ENCODE results near the gene COMMD7. TPM values are rescaled to one million over a fixed set of nuclear protein-coding genes. Genes with fewer than 3 reads are reported as not detected.

Gene COMMD7
- total RNA-seq, 1 experiment from 2014 or later, result 13.2 TPM

DNA sequence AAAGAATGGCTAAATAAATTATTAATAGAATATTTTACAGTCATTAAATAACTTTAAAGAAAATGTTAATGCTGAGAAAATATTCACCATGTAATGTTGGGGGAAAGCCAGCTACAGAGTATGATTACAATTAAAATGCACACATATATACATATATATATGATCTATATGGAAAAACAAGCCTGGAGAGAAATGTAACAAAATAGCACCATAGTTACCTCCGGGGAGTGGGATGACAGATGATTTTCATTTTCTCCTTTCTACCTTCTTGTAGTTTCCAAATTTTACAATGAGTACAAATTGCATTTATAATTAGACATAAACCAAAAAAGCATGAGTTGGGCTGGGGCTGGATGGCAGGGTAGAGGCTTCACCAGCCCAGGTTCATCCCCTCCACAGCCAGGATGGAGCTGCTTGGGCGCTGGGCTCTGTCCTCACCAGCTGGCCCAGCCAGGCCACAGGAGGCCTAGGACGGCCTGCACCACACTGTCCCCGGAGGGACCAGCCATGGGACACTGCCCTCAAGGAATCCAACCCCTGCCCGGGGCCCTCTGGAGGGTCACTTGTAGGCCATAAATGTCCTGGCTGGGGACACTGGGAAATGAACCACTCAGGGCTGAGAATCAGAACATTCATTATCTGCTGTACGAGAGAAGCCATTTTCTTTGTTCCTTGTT, 79.8 kb downstream of the COMMD7 start:
- Histone ChIP-seq H3K9me3 (ENCODE audit: control insufficient read depth in 1 of 2, insufficient read depth in 1 of 2, low read depth in 1 of 2, low read length in 2 of 2) (peaks cover 0 to 6% of the 10 kb centered on the region in 2 experiments; a peak in 1 of 4 replicates), H3K9ac (ENCODE audit: low read length) (no peak overlapping the region), H4K20me1 (ENCODE audit: insufficient read depth) (no peaks in the 10 kb centered on the region), H3K79me2 (ENCODE audit: insufficient read depth, low read length) (no peaks in the 10 kb centered on the region), H3K27ac (ENCODE audit: low read depth, low read length) (no peak overlapping the region), H3K4me1 (ENCODE audit: control insufficient read depth in 1 of 2, insufficient read depth in 2 of 2, low read length in 2 of 2) (peaks cover 11 to 15% of the 10 kb centered on the region in 2 experiments), H2AFZ (ENCODE audit: low read depth, low read length, poor library complexity, severe bottlenecking) (no peak overlapping the region), H3K36me3 (ENCODE audit: control insufficient read depth in 1 of 2, insufficient read depth in 2 of 2, low read length in 2 of 2) (no peaks in the 10 kb centered on the region), H3K4me3 (replicated peaks in 1 of 2; ENCODE audit: low read depth in 1 of 2, low read length in 2 of 2) (no peak overlapping the region), H3K27me3 (ENCODE audit: insufficient read depth, low read length) (no peaks in the 10 kb centered on the region), H3K9me2 (ENCODE audit: insufficient read depth) (no peaks in the 10 kb centered on the region), H3K4me2 (ENCODE audit: low read length) (no peak overlapping the region)
- RAD21 ChIA-PET (ENCODE audit: low non-redundant PET in 1 of 2, low total read pairs in 2 of 2, uncharacterized antibody in 2 of 2, unreplicated experiment in 2 of 2), result no interaction called here
- intact Hi-C loops (cut with micrococcal nuclease), result no loop called here
- no TSS peak for BruUV-seq (replicated peaks)
- ATAC-seq (no peak), DNase-seq (ENCODE audit: low read depth, low spot score) (no peak)
- TF ChIP-seq SIN3A (IDR thresholded peaks at IDR 0.05; ENCODE audit: low read depth) (no peak), ZNF274 (IDR thresholded peaks at IDR 0.05; ENCODE audit: low read depth, low read length) (no peak), EZH2phosphoT487 (IDR thresholded peaks at IDR 0.05; ENCODE audit: borderline replicate concordance) (no peak), SRF (IDR thresholded peaks at IDR 0.05; ENCODE audit: low read depth) (no peak), EZH2 (IDR thresholded peaks at IDR 0.05) (no peak), POLR2A (IDR thresholded peaks at IDR 0.05; ENCODE audit: borderline replicate concordance, extremely low read depth, insufficient read depth, insufficient read length) (no peak), CEBPB (IDR thresholded peaks at IDR 0.05; ENCODE audit: low read depth) (no peak)
- TF ChIP-seq, protein P1, sequence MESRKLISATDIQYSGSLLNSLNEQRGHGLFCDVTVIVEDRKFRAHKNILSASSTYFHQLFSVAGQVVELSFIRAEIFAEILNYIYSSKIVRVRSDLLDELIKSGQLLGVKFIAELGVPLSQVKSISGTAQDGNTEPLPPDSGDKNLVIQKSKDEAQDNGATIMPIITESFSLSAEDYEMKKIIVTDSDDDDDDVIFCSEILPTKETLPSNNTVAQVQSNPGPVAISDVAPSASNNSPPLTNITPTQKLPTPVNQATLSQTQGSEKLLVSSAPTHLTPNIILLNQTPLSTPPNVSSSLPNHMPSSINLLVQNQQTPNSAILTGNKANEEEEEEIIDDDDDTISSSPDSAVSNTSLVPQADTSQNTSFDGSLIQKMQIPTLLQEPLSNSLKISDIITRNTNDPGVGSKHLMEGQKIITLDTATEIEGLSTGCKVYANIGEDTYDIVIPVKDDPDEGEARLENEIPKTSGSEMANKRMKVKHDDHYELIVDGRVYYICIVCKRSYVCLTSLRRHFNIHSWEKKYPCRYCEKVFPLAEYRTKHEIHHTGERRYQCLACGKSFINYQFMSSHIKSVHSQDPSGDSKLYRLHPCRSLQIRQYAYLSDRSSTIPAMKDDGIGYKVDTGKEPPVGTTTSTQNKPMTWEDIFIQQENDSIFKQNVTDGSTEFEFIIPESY (IDR thresholded peaks at IDR 0.05; ENCODE audit: extremely low read depth, insufficient replicate concordance, low read length), result no peak
- TF ChIP-seq, protein P2, sequence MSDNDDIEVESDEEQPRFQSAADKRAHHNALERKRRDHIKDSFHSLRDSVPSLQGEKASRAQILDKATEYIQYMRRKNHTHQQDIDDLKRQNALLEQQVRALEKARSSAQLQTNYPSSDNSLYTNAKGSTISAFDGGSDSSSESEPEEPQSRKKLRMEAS (IDR thresholded peaks at IDR 0.05), result no peak
- TF ChIP-seq, protein P3, sequence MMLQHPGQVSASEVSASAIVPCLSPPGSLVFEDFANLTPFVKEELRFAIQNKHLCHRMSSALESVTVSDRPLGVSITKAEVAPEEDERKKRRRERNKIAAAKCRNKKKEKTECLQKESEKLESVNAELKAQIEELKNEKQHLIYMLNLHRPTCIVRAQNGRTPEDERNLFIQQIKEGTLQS (IDR thresholded peaks at IDR 0.05), result no peak
- CTCF ChIA-PET, result interaction anchor here (2.0 to 2.5 kb wide), 2 partner anchors 9 to 11 kb away, joined by 7 to 17 read pairs; partner anchors contain the start of gene C20orf203
- POLR2A ChIA-PET, result no interaction called here

All from HCT116 (cell line).